ENCODE results near the gene DRICH1. TPM values are rescaled to one million over a fixed set of nuclear protein-coding genes. Genes with fewer than 3 reads are reported as not detected.

Gene DRICH1
- total RNA-seq, 1 donor, result 0.36 TPM

DNA sequence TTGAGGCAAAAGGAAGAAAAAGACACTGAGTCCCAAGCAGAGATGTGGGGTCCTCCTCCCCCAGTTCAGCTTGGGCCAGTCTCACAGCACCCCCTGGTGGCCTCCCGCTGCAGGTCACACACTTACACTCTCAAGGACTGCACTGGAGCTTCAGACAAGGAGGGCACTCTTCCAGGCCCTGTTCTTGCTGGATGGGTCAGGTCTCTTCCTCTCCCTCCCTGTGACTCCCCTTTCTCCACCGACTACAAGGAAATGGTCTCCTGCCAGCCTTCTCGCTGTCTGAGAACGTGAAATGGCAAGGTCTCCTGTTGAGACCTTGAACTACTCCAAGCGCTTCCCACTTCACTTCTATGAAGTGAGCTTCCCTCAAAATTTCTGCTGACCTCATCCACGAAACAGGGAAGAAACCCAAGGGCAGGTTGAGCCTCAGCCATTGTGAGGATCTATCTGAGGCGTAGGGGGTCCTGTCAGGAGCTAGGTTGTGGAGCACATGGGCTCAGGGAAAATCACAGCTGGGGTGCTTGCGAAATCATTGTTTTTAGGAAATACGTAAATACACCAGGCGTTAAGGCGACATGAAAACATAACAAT lies 40.8 kb downstream of the DRICH1 start:
- Histone ChIP-seq H3K9me3 (ENCODE audit: low read depth, low read length) (no peaks in the 10 kb centered on the region), H4K20me1 (ENCODE audit: insufficient read depth, low read length) (no peaks in the 10 kb centered on the region), H3K27me3 (ENCODE audit: insufficient read depth, low read length) (no peaks in the 10 kb centered on the region), H3K4me3 (ENCODE audit: insufficient read depth, low read length) (no peak overlapping the region), H2AFZ (ENCODE audit: low read length) (no peak overlapping the region), H3K27ac (ENCODE audit: low read depth, low read length) (no peak overlapping the region), H3K4me2 (ENCODE audit: insufficient read depth, low read length) (no peak overlapping the region), H3K4me1 (ENCODE audit: insufficient read depth, low read length) (no peaks in the 10 kb centered on the region), H3K79me2 (ENCODE audit: insufficient read depth, low read length) (no peaks in the 10 kb centered on the region), H3K36me3 (ENCODE audit: insufficient read depth, low read length) (no peaks in the 10 kb centered on the region)
- no peak for DNase-seq (ENCODE audit: insufficient read length, low spot score, missing footprints)
- TF ChIP-seq, protein P1, sequence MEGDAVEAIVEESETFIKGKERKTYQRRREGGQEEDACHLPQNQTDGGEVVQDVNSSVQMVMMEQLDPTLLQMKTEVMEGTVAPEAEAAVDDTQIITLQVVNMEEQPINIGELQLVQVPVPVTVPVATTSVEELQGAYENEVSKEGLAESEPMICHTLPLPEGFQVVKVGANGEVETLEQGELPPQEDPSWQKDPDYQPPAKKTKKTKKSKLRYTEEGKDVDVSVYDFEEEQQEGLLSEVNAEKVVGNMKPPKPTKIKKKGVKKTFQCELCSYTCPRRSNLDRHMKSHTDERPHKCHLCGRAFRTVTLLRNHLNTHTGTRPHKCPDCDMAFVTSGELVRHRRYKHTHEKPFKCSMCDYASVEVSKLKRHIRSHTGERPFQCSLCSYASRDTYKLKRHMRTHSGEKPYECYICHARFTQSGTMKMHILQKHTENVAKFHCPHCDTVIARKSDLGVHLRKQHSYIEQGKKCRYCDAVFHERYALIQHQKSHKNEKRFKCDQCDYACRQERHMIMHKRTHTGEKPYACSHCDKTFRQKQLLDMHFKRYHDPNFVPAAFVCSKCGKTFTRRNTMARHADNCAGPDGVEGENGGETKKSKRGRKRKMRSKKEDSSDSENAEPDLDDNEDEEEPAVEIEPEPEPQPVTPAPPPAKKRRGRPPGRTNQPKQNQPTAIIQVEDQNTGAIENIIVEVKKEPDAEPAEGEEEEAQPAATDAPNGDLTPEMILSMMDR (IDR thresholded peaks at IDR 0.05; ENCODE audit: extremely low read depth, low read depth, low read length), result peak; percentile 91

DNA sequence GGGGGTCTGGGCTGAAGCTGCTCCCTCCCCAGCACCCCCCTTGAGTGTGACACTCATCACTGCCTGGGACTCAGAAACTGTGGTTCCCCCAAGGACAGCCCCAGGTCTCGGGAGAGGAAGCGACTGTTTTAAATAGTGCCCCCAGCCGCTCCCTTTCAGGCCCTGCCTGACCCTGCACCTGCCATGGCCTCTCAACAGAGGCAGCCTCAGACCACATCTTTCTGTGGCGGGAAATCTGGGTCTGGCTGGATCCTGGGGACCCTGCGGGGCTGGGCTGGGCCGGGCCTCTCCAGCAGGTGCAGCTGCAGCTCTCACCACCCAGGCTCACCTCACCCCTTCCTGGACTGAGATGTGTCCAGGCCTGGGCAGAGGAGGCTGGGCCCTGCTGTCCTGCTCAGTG lies 48.3 kb downstream of the DRICH1 start:
- Histone ChIP-seq H3K79me2 (ENCODE audit: insufficient read depth, low read length) (no peaks in the 10 kb centered on the region), H3K4me3 (ENCODE audit: insufficient read depth, low read length) (no peak overlapping the region), H3K27ac (ENCODE audit: low read depth, low read length) (no peak overlapping the region), H4K20me1 (ENCODE audit: insufficient read depth, low read length) (no peaks in the 10 kb centered on the region), H3K9me3 (ENCODE audit: low read depth, low read length) (no peaks in the 10 kb centered on the region), H2AFZ (ENCODE audit: low read length) (no peak overlapping the region), H3K36me3 (ENCODE audit: insufficient read depth, low read length) (no peaks in the 10 kb centered on the region), H3K4me1 (ENCODE audit: insufficient read depth, low read length) (no peaks in the 10 kb centered on the region), H3K4me2 (ENCODE audit: insufficient read depth, low read length) (no peak overlapping the region), H3K27me3 (ENCODE audit: insufficient read depth, low read length) (no peaks in the 10 kb centered on the region)
- TF ChIP-seq, protein P1 (IDR thresholded peaks at IDR 0.05; ENCODE audit: extremely low read depth, low read depth, low read length), result no peak
- DNase-seq (ENCODE audit: insufficient read length, low spot score, missing footprints), result no peak

DNA sequence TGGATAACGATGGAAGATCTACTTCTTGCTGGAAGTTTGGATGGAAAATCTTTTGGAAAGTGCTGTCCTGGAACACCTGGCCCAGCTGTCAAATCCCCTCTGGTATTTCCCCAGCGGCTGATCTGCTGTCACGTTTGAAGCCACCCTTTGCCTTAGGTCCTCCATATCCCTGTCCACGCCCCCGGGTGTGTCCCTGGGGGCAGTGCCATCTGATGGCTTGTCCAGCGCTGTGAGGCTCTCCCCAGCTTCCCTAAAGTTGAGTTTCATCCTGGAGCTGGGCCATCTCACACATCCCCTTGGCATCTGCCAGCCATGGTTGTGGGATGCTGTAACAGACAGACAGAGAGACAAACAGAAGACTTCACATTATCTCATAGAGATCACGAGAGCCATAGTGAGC lies 49.0 kb downstream of the DRICH1 start:
- peaks cover under 1% of the 10 kb centered on the region for H3K27me3 ChIP-seq (ENCODE audit: insufficient read depth, low read length)
- no peaks in the 10 kb centered on the region for H3K79me2 ChIP-seq (ENCODE audit: insufficient read depth, low read length)
- TF ChIP-seq, protein P1 (IDR thresholded peaks at IDR 0.05; ENCODE audit: extremely low read depth, low read depth, low read length), result no peak
- H3K9me3 ChIP-seq (ENCODE audit: low read depth, low read length), result no peaks in the 10 kb centered on the region
- no peak overlapping the region for H3K4me2 ChIP-seq (ENCODE audit: insufficient read depth, low read length)
- no peak overlapping the region for H3K27ac ChIP-seq (ENCODE audit: low read depth, low read length)
- H3K4me3 ChIP-seq (ENCODE audit: insufficient read depth, low read length), result no peak overlapping the region
- H3K4me1 ChIP-seq (ENCODE audit: insufficient read depth, low read length), result no peaks in the 10 kb centered on the region
- H4K20me1 ChIP-seq (ENCODE audit: insufficient read depth, low read length), result no peaks in the 10 kb centered on the region
- DNase-seq (ENCODE audit: insufficient read length, low spot score, missing footprints), result peak; percentile 37
- no peaks in the 10 kb centered on the region for H3K36me3 ChIP-seq (ENCODE audit: insufficient read depth, low read length)
- no peak overlapping the region for H2AFZ ChIP-seq (ENCODE audit: low read length)

DNA sequence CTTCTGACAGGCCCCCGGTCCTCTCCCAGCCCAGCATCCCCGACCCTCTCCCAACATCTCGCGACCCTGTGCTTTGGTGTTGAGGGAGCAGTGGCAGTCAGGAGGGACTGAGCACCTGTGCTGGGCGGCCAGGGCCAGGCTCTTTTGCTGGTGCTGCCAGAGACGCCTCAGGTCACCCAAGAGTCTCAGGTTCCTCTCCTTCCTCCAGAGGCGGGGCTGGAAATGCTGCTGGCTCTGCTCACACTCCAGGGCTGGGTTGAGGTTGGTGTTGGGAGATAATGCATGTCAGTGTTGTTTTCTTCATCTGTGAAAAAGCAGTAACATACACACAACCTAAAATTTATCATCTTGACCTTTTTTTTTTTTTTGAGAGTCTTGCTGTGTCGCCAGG lies 50.9 kb downstream of the DRICH1 start:
- Histone ChIP-seq H4K20me1 (ENCODE audit: insufficient read depth, low read length) (no peaks in the 10 kb centered on the region), H2AFZ (ENCODE audit: low read length) (no peak overlapping the region), H3K27me3 (ENCODE audit: insufficient read depth, low read length) (peaks cover 2% of the 10 kb centered on the region), H3K27ac (ENCODE audit: low read depth, low read length) (no peak overlapping the region), H3K4me1 (ENCODE audit: insufficient read depth, low read length) (no peaks in the 10 kb centered on the region), H3K4me2 (ENCODE audit: insufficient read depth, low read length) (no peak overlapping the region), H3K9me3 (ENCODE audit: low read depth, low read length) (no peaks in the 10 kb centered on the region), H3K36me3 (ENCODE audit: insufficient read depth, low read length) (no peaks in the 10 kb centered on the region), H3K79me2 (ENCODE audit: insufficient read depth, low read length) (no peaks in the 10 kb centered on the region), H3K4me3 (ENCODE audit: insufficient read depth, low read length) (no peak overlapping the region)
- TF ChIP-seq, protein P1 (IDR thresholded peaks at IDR 0.05; ENCODE audit: extremely low read depth, low read depth, low read length), result no peak
- peak; percentile 80 for DNase-seq (ENCODE audit: insufficient read length, low spot score, missing footprints)

Measured in osteoblast (primary cell).